Thyroid gland (tissue), 4 donors: ENCODE results near the gene LCNL1. TPM values are rescaled to one million over a fixed set of nuclear protein-coding genes. Genes with fewer than 3 reads are reported as not detected.

ENCODE experiments used
- DNase-seq, 2 donors: peaks; one replicate each; pipeline ENCODE4 v3.0.0-alpha.2; 2019
- H3K27ac ChIP-seq, 3 donors: fragments of 200-600 bp; sonication (generic); 1 replicate in 2 of 3; 2 replicates in 1 of 3; pipeline ENCODE4 v1.5.1; 2016 to 2019; ENCODE audit warnings: mild to moderate bottlenecking in 1 of 3, moderate library complexity in 1 of 3
- H3K27me3 ChIP-seq: fragments of 200-600 bp; sonication (generic); one replicate; pipeline ENCODE4 v1.5.1; 2019
- H3K36me3 ChIP-seq, 2 donors: fragments of 200-600 bp; sonication (generic); one replicate each; pipeline ENCODE4 v1.5.1; 2016 to 2019
- H3K4me1 ChIP-seq, 2 donors: fragments of 200-600 bp; sonication (generic); one replicate each; pipeline ENCODE4 v1.5.1; 2017 to 2019
- H3K4me3 ChIP-seq, 3 donors: fragments of 200-600 bp; sonication (generic); replicated peaks in 1 of 3; 1 replicate in 2 of 3; 2 replicates in 1 of 3; pipeline ENCODE4 v1.5.1; 2016; ENCODE audit warnings: mild to moderate bottlenecking in 1 of 3
- H3K9me3 ChIP-seq: fragments of 200-600 bp; sonication (generic); one replicate; pipeline ENCODE4 v1.5.1; 2017
- POLR2A ChIP-seq, 2 donors: fragments of 450-650 bp; IDR thresholded peaks; one replicate each; pipeline ENCODE4 v1.6.1; 2017; ENCODE audit warnings: antibody characterized with exemption in 2 of 2, mild to moderate bottlenecking in 2 of 2, moderate library complexity in 1 of 2
- WGBS, 2 donors: methylation state at CpG; one replicate each; pipeline ENCODE4 v1.1.5; 2017; 5-methylcytosine and 5-hydroxymethylcytosine counted together
- intact Hi-C: fragments of 100-400 bp; cut with DNase I; formaldehyde crosslinking; loops from one replicate; pipeline ENCODE4 v1.15.1; 2023
- total RNA-seq, 4 donors: library from RNA; depleted of rRNA; stranded (reverse); fragments of >200 nt; gene quantifications; one replicate each; pipeline ENCODE4 v1.2.3, GENCODE V29; 2016
- TF ChIP-seq, protein P1 (sequence below), 6 experiments: fragments of 200-600 bp in 3 of 6; fragments of 450-650 bp in 3 of 6; sonication (generic) in 3 of 6; IDR thresholded peaks; one replicate each; pipeline ENCODE4 v1.5.1; 2016 to 2019; ENCODE audit warnings: antibody characterized with exemption in 6 of 6, mild to moderate bottlenecking in 2 of 6, inconsistent platforms in 1 of 6, moderate library complexity in 1 of 6

LCNL1 gene
- total RNA-seq, 4 donors from 2014 or later = 0.54 TPM; not detected in 3

DNA sequence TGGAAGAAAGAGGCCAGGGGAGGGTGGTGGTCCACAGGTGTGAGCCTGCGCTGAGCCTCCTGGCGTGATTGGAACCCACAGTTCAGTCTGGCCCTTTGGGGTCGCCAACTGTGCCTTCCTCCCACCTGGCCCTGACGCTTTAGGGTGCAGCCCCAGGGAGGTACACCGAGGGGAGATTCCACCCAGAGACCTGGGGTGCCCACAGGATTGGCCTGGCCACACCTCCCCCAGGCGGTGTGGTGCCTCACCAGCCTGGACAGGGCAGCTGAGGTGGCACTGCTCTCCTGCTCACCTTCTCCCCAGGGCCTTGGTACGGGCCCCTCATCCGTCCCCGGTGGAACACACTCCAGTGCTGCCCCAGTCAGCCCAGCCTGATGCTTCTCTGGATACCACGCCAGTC lies 14.6 kb downstream of the LCNL1 start:
- DNase-seq = no peak

DNA sequence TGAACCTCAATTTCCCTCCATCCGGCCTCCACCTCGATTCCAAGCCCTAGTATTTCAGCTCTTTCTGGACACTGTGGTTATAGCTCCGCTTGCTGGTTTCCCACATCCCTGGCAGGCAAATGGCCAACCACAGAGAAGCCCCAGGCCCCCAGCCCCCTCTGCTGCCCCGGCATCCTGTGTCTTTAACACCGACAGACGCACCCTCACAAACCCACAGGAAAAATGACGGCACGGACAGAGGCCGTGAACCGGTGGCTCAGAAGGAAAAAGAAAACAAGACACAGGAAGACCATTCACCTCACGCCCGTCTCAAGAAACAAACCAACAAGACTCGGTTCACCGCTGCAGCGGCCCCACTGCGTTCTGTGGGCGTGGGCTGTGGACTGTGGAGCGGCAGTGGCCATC lies 15.0 kb downstream of the LCNL1 start:
- 64 to 72% methylated on average over 18 of the region's 18 CpGs for WGBS, 2 donors
- H3K27me3 ChIP-seq = no peaks in the 10 kb centered on the region
- no peak for TF ChIP-seq POLR2A (IDR thresholded peaks at IDR 0.05)
- TF ChIP-seq, protein P1, sequence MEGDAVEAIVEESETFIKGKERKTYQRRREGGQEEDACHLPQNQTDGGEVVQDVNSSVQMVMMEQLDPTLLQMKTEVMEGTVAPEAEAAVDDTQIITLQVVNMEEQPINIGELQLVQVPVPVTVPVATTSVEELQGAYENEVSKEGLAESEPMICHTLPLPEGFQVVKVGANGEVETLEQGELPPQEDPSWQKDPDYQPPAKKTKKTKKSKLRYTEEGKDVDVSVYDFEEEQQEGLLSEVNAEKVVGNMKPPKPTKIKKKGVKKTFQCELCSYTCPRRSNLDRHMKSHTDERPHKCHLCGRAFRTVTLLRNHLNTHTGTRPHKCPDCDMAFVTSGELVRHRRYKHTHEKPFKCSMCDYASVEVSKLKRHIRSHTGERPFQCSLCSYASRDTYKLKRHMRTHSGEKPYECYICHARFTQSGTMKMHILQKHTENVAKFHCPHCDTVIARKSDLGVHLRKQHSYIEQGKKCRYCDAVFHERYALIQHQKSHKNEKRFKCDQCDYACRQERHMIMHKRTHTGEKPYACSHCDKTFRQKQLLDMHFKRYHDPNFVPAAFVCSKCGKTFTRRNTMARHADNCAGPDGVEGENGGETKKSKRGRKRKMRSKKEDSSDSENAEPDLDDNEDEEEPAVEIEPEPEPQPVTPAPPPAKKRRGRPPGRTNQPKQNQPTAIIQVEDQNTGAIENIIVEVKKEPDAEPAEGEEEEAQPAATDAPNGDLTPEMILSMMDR (IDR thresholded peaks at IDR 0.05) = no peak
- peak overlapping the region; percentile 53 to 78 (median 69) for H3K27ac ChIP-seq
- no peak for DNase-seq
- no peak overlapping the region for H3K4me3 ChIP-seq
- peaks cover 42 to 60% of the 10 kb centered on the region in 2 donors for H3K4me1 ChIP-seq
- intact Hi-C loops = loop anchor here (5.0 kb wide), 1 partner anchor 46 kb away; the partner anchor contains the start of gene LCN12
- no peaks in the 10 kb centered on the region for H3K9me3 ChIP-seq
- H3K36me3 ChIP-seq = no peaks in the 10 kb centered on the region

More for the DNA sequence above, 14.6 kb downstream of the LCNL1 start:
- TF ChIP-seq, protein P1 (IDR thresholded peaks at IDR 0.05) = no peak
- TF ChIP-seq POLR2A (IDR thresholded peaks at IDR 0.05) = no peak
- H3K36me3 ChIP-seq = no peaks in the 10 kb centered on the region
- H3K9me3 ChIP-seq = no peaks in the 10 kb centered on the region
- H3K27ac ChIP-seq = peak overlapping the region; percentile 53 to 78 (median 69)
- no peaks in the 10 kb centered on the region for H3K27me3 ChIP-seq
- 81 to 83% methylated on average over 8 to 9 of the region's 10 CpGs for WGBS, 2 donors
- intact Hi-C loops = loop anchor here (5.0 kb wide), 1 partner anchor 45 kb away; the partner anchor contains the start of gene LCN12
- peaks cover 46 to 65% of the 10 kb centered on the region in 2 donors for H3K4me1 ChIP-seq
- peak overlapping the region in 1 of 3 donors; percentile 37 for H3K4me3 ChIP-seq

DNA sequence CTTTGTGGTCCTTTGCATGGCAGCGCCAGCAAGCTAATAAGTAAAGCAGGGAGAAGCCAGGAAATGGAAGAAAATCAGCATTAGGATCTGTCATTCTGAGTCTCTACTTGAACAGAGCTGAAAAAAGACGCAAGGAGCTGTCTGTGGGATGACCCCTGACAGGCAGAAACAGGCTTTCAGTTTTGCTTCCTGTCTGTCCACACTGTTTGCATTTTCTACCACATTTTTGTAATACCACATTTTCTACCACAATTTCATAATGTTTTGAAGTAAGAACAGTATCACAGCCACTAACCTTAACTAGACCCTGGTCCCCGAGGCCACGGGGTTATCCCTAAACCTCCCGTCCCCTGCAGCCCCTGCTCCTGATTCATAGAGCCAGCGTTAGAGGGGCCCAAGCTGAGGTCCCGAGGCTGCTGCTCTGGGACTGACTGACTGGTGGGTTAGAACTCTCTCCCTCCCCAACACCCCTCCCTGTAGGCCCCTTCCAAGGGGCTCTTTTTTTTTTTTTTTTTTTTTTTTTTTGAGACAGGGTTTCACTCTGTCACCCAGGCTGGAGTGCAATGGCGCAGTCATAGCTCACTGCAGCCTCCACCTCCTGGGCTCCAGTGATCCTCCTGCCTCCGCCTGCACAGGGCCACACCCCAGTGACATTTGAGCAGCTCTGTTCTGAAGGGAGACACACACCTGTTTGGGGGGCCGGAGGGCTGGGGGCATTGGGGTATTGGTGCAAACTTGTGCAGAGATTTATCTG lies 17.6 kb downstream of the LCNL1 start:
- H3K9me3 ChIP-seq = no peaks in the 10 kb centered on the region
- no peaks in the 10 kb centered on the region for H3K27me3 ChIP-seq
- intact Hi-C loops = no loop called here
- H3K36me3 ChIP-seq = no peaks in the 10 kb centered on the region
- H3K4me3 ChIP-seq = no peak overlapping the region
- H3K27ac ChIP-seq = no peak overlapping the region
- H3K4me1 ChIP-seq = peaks cover 19 to 35% of the 10 kb centered on the region in 2 donors
- 72 to 85% methylated on average over 9 to 10 of the region's 10 CpGs for WGBS, 2 donors
- DNase-seq = no peak
- no peak for TF ChIP-seq POLR2A (IDR thresholded peaks at IDR 0.05)
- TF ChIP-seq, protein P1 (IDR thresholded peaks at IDR 0.05) = no peak

DNA sequence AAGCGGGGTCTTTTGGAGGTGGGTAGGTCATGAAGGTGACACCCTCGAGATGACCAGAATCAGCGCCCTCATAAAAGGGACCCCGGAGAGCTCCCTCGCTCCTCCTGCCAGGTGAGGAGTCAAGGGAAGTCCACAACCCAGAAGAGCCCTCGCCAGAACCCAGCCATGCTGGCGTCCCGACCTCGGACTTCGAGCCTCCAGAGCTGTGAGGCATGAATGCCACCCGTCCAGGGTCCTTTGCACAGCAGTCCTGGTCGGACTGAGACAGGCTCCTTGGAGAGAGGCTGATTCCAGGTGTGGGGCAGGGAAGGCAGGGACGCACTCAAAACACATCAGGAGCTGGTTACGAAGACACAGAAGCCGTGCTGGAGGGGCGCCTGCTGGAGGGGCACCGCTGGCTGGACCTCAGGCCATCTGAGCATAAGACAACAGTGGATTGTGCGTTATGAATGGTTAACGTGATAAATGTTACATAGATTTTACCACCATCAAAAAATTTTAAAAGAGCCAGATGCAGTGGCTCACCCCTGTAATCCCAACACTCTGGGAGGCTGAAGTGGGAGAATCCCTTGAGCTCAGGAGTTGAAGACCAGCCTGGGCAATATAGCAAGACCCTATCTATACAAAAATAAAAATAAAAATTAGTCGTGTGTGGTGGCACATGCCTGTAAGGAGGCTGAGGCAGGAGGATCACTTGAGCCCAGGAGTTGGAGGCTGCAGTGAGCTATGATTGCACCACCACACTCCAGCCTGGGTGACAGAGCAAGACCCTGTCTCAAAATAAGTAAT lies 19.3 kb downstream of the LCNL1 start:
- WGBS, 2 donors = 86 to 93% methylated on average over 20 of the region's 20 CpGs

More for the DNA sequence above, 19.3 kb downstream of the LCNL1 start:
- DNase-seq = no peak
- no peak overlapping the region for H3K27ac ChIP-seq
- intact Hi-C loops = no loop called here
- no peaks in the 10 kb centered on the region for H3K36me3 ChIP-seq
- no peak overlapping the region for H3K4me3 ChIP-seq
- H3K27me3 ChIP-seq = no peaks in the 10 kb centered on the region
- no peaks in the 10 kb centered on the region for H3K9me3 ChIP-seq
- peaks cover 15 to 27% of the 10 kb centered on the region in 2 donors for H3K4me1 ChIP-seq
- TF ChIP-seq, protein P1 (IDR thresholded peaks at IDR 0.05) = no peak
- no peak for TF ChIP-seq POLR2A (IDR thresholded peaks at IDR 0.05)
